Neural progenitor cell (in vitro differentiated cells): ENCODE results near the gene ARID2.

Source experiments
- CTCF ChIP-seq: fragments of 200-600 bp; sonication (generic); IDR thresholded peaks from 2 replicates; pipeline ENCODE4 v1.5.1; 2017; ENCODE audit warnings: antibody characterized with exemption, mild to moderate bottlenecking
- EZH2 ChIP-seq: fragments of 200-600 bp; sonication (generic); IDR thresholded peaks from 2 replicates; pipeline ENCODE4 v1.6.1; 2017; ENCODE audit warnings: antibody characterized with exemption, mild to moderate bottlenecking, moderate library complexity
- EZH2phosphoT487 ChIP-seq: fragments of 200-600 bp; sonication (generic); IDR thresholded peaks from 2 replicates; pipeline ENCODE4 v1.6.1; 2017; ENCODE audit warnings: antibody characterized with exemption

DNA sequence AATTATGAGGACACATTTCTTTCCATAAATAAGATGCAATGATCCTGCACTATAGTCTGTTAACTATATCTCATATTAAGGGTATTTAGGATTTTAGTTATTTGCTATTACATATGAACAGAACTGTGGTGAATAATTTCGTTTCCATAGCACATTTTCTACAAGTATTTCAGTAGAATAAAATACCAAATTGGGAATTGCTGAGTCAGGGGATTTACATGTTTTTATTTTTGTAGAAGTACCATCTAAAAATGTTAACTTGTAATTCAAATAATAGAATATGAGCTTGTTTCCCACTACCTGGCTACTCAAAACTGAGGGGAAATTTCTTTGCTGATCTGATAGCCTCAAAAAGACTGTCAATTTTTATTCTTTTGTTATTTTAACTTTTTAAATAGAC lies 136.8 kb downstream of the ARID2 start:
- TF ChIP-seq EZH2 (no peak), CTCF (no peak), EZH2phosphoT487 (no peak)
